Uterus (tissue), 4 donors: Measurements from ENCODE around the gene CTAGE1. TPM values are rescaled to one million over a fixed set of nuclear protein-coding genes. Genes with fewer than 3 reads are reported as not detected.

ENCODE experiments used
- DNase-seq, 2 donors: peaks; one replicate each; pipeline ENCODE4 v3.0.0-alpha.2; 2019 to 2020
- H3K27ac ChIP-seq, 2 donors: fragments of 200-600 bp; sonication (generic); 1 replicate in 1 of 2; 2 replicates in 1 of 2; pipeline ENCODE4 v1.5.1; 2016 to 2018
- H3K27me3 ChIP-seq, 2 donors: fragments of 200-600 bp; sonication (generic); one replicate each; pipeline ENCODE4 v1.5.1; 2018 to 2019; ENCODE audit warnings: control low read depth in 1 of 2
- H3K36me3 ChIP-seq, 2 donors: fragments of 200-600 bp; sonication (generic); one replicate each; pipeline ENCODE4 v1.5.1; 2019; ENCODE audit warnings: control low read depth in 1 of 2
- H3K4me1 ChIP-seq, 2 donors: fragments of 200-600 bp; sonication (generic); one replicate each; pipeline ENCODE4 v1.5.1; 2018 to 2019; ENCODE audit warnings: control low read depth in 1 of 2
- H3K4me3 ChIP-seq, 2 donors: fragments of 200-600 bp; sonication (generic); 1 replicate in 1 of 2; 2 replicates in 1 of 2; pipeline ENCODE4 v1.5.1; 2018 to 2019; ENCODE audit warnings: mild to moderate bottlenecking in 1 of 2
- H3K9me3 ChIP-seq, 2 donors: fragments of 200-600 bp; sonication (generic); one replicate each; pipeline ENCODE4 v1.5.1; 2019; ENCODE audit warnings: control low read depth in 1 of 2
- POLR2A ChIP-seq, 2 donors: fragments of 450-650 bp; IDR thresholded peaks; one replicate each; pipeline ENCODE4 v1.6.1; 2016; ENCODE audit warnings: antibody characterized with exemption in 2 of 2, mild to moderate bottlenecking in 1 of 2, moderate library complexity in 1 of 2
- intact Hi-C: fragments of 100-400 bp; cut with DNase I; formaldehyde crosslinking; loops from one replicate; pipeline ENCODE4 v1.15.1; 2023; ENCODE audit warnings: low total_unique reads
- total RNA-seq, 4 donors: library from RNA; depleted of rRNA in 3 of 4; stranded (reverse); fragments of >200 nt in 3 of 4; gene quantifications; one replicate each; pipeline versions ENCODE4 v1.1.0 to v1.2.4, GENCODE V29; 2014 to 2023
- TF ChIP-seq, protein P1 (sequence below), 4 experiments: fragments of 200-600 bp in 2 of 4; fragments of 450-650 bp in 2 of 4; sonication (generic) in 2 of 4; IDR thresholded peaks; one replicate each; pipeline ENCODE4 v1.5.1; 2016 to 2019; ENCODE audit warnings: antibody characterized with exemption in 4 of 4, mild to moderate bottlenecking in 2 of 4, moderate library complexity in 1 of 4
- donor health status: DM: yes; HTN: yes; CAD: no.

CTAGE1 gene
- total RNA-seq, 4 donors from 2014 or later: not detected

- no peaks in the 10 kb centered on the region for H3K36me3 ChIP-seq
- no peak overlapping the region for H3K4me3 ChIP-seq
- DNase-seq: no peak
- H3K27me3 ChIP-seq: no peaks in the 10 kb centered on the region
- TF ChIP-seq, protein P1, sequence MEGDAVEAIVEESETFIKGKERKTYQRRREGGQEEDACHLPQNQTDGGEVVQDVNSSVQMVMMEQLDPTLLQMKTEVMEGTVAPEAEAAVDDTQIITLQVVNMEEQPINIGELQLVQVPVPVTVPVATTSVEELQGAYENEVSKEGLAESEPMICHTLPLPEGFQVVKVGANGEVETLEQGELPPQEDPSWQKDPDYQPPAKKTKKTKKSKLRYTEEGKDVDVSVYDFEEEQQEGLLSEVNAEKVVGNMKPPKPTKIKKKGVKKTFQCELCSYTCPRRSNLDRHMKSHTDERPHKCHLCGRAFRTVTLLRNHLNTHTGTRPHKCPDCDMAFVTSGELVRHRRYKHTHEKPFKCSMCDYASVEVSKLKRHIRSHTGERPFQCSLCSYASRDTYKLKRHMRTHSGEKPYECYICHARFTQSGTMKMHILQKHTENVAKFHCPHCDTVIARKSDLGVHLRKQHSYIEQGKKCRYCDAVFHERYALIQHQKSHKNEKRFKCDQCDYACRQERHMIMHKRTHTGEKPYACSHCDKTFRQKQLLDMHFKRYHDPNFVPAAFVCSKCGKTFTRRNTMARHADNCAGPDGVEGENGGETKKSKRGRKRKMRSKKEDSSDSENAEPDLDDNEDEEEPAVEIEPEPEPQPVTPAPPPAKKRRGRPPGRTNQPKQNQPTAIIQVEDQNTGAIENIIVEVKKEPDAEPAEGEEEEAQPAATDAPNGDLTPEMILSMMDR (IDR thresholded peaks at IDR 0.05): no peak
- TF ChIP-seq POLR2A (IDR thresholded peaks at IDR 0.05): no peak
- H3K4me1 ChIP-seq: no peaks in the 10 kb centered on the region
- no peak overlapping the region for H3K27ac ChIP-seq
- H3K9me3 ChIP-seq: no peaks in the 10 kb centered on the region
- intact Hi-C loops: no loop called here
These were observed 39.9 kb downstream of the CTAGE1 start for GRCh38 chr18:22377769-22378168.

- Histone ChIP-seq H3K4me3 (no peak overlapping the region), H3K27me3 (no peaks in the 10 kb centered on the region), H3K9me3 (no peaks in the 10 kb centered on the region), H3K27ac (no peak overlapping the region), H3K36me3 (no peaks in the 10 kb centered on the region), H3K4me1 (no peaks in the 10 kb centered on the region)
- TF ChIP-seq, protein P1 (IDR thresholded peaks at IDR 0.05): no peak
- no peak for TF ChIP-seq POLR2A (IDR thresholded peaks at IDR 0.05)
- intact Hi-C loops: no loop called here
- no peak for DNase-seq
These were observed 47.3 kb downstream of the CTAGE1 start for GRCh38 chr18:22370414-22370813.

DNA sequence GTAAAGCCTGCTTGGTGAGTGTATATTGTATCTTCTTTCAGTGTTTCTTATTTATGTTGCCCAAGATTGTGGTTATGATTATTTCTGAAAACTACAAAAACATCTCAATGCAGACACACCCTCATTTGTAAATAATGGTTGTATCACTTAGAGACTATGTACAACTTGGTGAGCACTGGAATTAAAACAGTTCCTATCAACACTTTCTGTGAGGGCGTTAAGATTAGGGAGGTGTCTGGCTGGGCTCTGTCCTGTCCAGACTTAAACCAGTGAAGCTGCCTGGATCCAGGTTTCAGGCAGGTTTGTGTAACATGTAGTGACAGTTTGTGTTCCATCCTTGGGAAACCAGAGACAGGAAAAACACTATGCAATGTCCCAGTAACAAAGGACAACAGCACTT, 49.7 kb downstream of the CTAGE1 start:
- no peaks in the 10 kb centered on the region for H3K27me3 ChIP-seq
- no peaks in the 10 kb centered on the region for H3K9me3 ChIP-seq
- no peak for DNase-seq
- intact Hi-C loops: no loop called here
- no peak overlapping the region for H3K4me3 ChIP-seq
- no peaks in the 10 kb centered on the region for H3K4me1 ChIP-seq
- H3K36me3 ChIP-seq: no peaks in the 10 kb centered on the region
- H3K27ac ChIP-seq: no peak overlapping the region
- no peak for TF ChIP-seq POLR2A (IDR thresholded peaks at IDR 0.05)
- TF ChIP-seq, protein P1 (IDR thresholded peaks at IDR 0.05): no peak

DNA sequence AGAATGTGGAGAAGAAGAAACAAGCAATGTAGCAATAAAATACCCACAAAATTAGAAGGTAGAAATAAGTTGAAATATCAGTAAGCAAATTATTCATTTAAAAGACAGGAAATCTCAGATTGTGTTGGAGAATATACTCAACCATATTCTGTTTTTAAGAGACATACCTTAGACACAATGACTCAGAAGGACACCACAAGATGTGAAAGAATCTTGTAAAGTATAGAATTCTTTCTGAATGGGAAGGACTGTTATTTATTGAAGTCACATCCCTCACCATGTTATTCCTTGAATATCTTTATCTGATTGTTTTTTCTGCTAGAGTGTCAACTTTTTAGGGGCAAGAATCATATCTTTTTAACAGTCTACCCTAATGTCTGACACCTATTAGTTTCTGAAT, 50.4 kb downstream of the CTAGE1 start:
- no peak overlapping the region for H3K27ac ChIP-seq
- H3K9me3 ChIP-seq: no peaks in the 10 kb centered on the region
- H3K36me3 ChIP-seq: no peaks in the 10 kb centered on the region
- H3K4me1 ChIP-seq: no peaks in the 10 kb centered on the region
- no peak overlapping the region for H3K4me3 ChIP-seq
- H3K27me3 ChIP-seq: no peaks in the 10 kb centered on the region
- no peak for TF ChIP-seq POLR2A (IDR thresholded peaks at IDR 0.05)
- TF ChIP-seq, protein P1 (IDR thresholded peaks at IDR 0.05): no peak
- intact Hi-C loops: no loop called here
- no peak for DNase-seq

GRCh38 chr18:22363867-22364463, 53.8 kb downstream of the CTAGE1 start:
- TF ChIP-seq, protein P1 (IDR thresholded peaks at IDR 0.05): peak; percentile 28 to 49 (median 44)
- TF ChIP-seq POLR2A (IDR thresholded peaks at IDR 0.05): no peak
- Histone ChIP-seq H3K9me3 (no peaks in the 10 kb centered on the region), H3K27ac (no peak overlapping the region), H3K4me1 (no peaks in the 10 kb centered on the region), H3K4me3 (no peak overlapping the region), H3K36me3 (no peaks in the 10 kb centered on the region), H3K27me3 (no peaks in the 10 kb centered on the region)
- no peak for DNase-seq
- intact Hi-C loops: no loop called here

Other genes with a start within 250 kb of the CTAGE1 start
- 10 to 100 TPM; 28.2 to 59.6 (median 39.5) TPM for gene GATA6, start 248.3 kb downstream of the CTAGE1 start, total RNA-seq